Uterus (tissue), 4 donors: ENCODE data around the gene PKD1L1. TPM values are rescaled to one million over a fixed set of nuclear protein-coding genes. Genes with fewer than 3 reads are reported as not detected.

Source experiments
- DNase-seq, 2 donors: peaks; one replicate each; pipeline ENCODE4 v3.0.0-alpha.2; 2019 to 2020
- H3K27ac ChIP-seq, 2 donors: fragments of 200-600 bp; sonication (generic); 1 replicate in 1 of 2; 2 replicates in 1 of 2; pipeline ENCODE4 v1.5.1; 2016 to 2018
- H3K27me3 ChIP-seq, 2 donors: fragments of 200-600 bp; sonication (generic); one replicate each; pipeline ENCODE4 v1.5.1; 2018 to 2019; ENCODE audit warnings: control low read depth in 1 of 2
- H3K36me3 ChIP-seq, 2 donors: fragments of 200-600 bp; sonication (generic); one replicate each; pipeline ENCODE4 v1.5.1; 2019; ENCODE audit warnings: control low read depth in 1 of 2
- H3K4me1 ChIP-seq, 2 donors: fragments of 200-600 bp; sonication (generic); one replicate each; pipeline ENCODE4 v1.5.1; 2018 to 2019; ENCODE audit warnings: control low read depth in 1 of 2
- H3K4me3 ChIP-seq, 2 donors: fragments of 200-600 bp; sonication (generic); 1 replicate in 1 of 2; 2 replicates in 1 of 2; pipeline ENCODE4 v1.5.1; 2018 to 2019; ENCODE audit warnings: mild to moderate bottlenecking in 1 of 2
- H3K9me3 ChIP-seq, 2 donors: fragments of 200-600 bp; sonication (generic); one replicate each; pipeline ENCODE4 v1.5.1; 2019; ENCODE audit warnings: control low read depth in 1 of 2
- CTCF ChIP-seq, 4 experiments: fragments of 200-600 bp in 2 of 4; fragments of 450-650 bp in 2 of 4; sonication (generic) in 2 of 4; IDR thresholded peaks; one replicate each; pipeline ENCODE4 v1.5.1; 2016 to 2019; ENCODE audit warnings: antibody characterized with exemption in 4 of 4, mild to moderate bottlenecking in 2 of 4, moderate library complexity in 1 of 4
- POLR2A ChIP-seq, 2 donors: fragments of 450-650 bp; IDR thresholded peaks; one replicate each; pipeline ENCODE4 v1.6.1; 2016; ENCODE audit warnings: antibody characterized with exemption in 2 of 2, mild to moderate bottlenecking in 1 of 2, moderate library complexity in 1 of 2
- intact Hi-C: fragments of 100-400 bp; cut with DNase I; formaldehyde crosslinking; loops from one replicate; pipeline ENCODE4 v1.15.1; 2023; ENCODE audit warnings: low total_unique reads
- total RNA-seq, 4 donors: library from RNA; depleted of rRNA in 3 of 4; stranded (reverse); fragments of >200 nt in 3 of 4; gene quantifications; one replicate each; pipeline versions ENCODE4 v1.1.0 to v1.2.4, GENCODE V29; 2014 to 2023
- donor health status: DM: yes; HTN: yes; CAD: no.

PKD1L1 gene
- total RNA-seq, 4 donors from 2014 or later: under 0.01 to 3.8 (median 0.74) TPM

- intact Hi-C loops: no loop called here
- H3K36me3 ChIP-seq: no peaks in the 10 kb centered on the region
- H3K4me3 ChIP-seq: no peak overlapping the region
- TF ChIP-seq POLR2A (IDR thresholded peaks at IDR 0.05) (no peak), CTCF (IDR thresholded peaks at IDR 0.05) (no peak)
- no peaks in the 10 kb centered on the region for H3K9me3 ChIP-seq
- peaks cover 0 to 11% of the 10 kb centered on the region in 2 donors for H3K4me1 ChIP-seq
- peak overlapping the region; percentile 85 to 87 for H3K27ac ChIP-seq
- DNase-seq: peak; percentile 43 to 81
- H3K27me3 ChIP-seq: no peaks in the 10 kb centered on the region
Observed at GRCh38 chr7:47783456-47784223, 164.6 kb downstream of the PKD1L1 start.

- H3K27ac ChIP-seq: peak overlapping the region; percentile 85 to 87
- H3K4me1 ChIP-seq: peaks cover 0 to 11% of the 10 kb centered on the region in 2 donors
- no peaks in the 10 kb centered on the region for H3K9me3 ChIP-seq
- DNase-seq: no peak
- intact Hi-C loops: no loop called here
- H3K27me3 ChIP-seq: no peaks in the 10 kb centered on the region
- no peak for TF ChIP-seq POLR2A (IDR thresholded peaks at IDR 0.05)
- no peaks in the 10 kb centered on the region for H3K36me3 ChIP-seq
- no peak overlapping the region for H3K4me3 ChIP-seq
Observed at GRCh38 chr7:47782792-47783191, 165.5 kb downstream of the PKD1L1 start.

- no peak for TF ChIP-seq POLR2A (IDR thresholded peaks at IDR 0.05)
- TF ChIP-seq CTCF (IDR thresholded peaks at IDR 0.05): no peak
- Histone ChIP-seq H3K4me3 (no peak overlapping the region), H3K9me3 (no peaks in the 10 kb centered on the region), H3K36me3 (no peaks in the 10 kb centered on the region), H3K4me1 (peaks cover 0 to 11% of the 10 kb centered on the region in 2 donors), H3K27ac (peak overlapping the region in 1 of 2 donors; percentile 12), H3K27me3 (no peaks in the 10 kb centered on the region)
- intact Hi-C loops: no loop called here
- DNase-seq: no peak
Observed at GRCh38 chr7:47782022-47782421, 166.2 kb downstream of the PKD1L1 start.

- Histone ChIP-seq H3K4me1 (peaks cover 0 to 11% of the 10 kb centered on the region in 2 donors), H3K36me3 (no peaks in the 10 kb centered on the region), H3K4me3 (no peak overlapping the region), H3K9me3 (no peaks in the 10 kb centered on the region), H3K27me3 (no peaks in the 10 kb centered on the region), H3K27ac (no peak overlapping the region)
- intact Hi-C loops: no loop called here
- no peak for DNase-seq
- TF ChIP-seq POLR2A (IDR thresholded peaks at IDR 0.05) (no peak), CTCF (IDR thresholded peaks at IDR 0.05) (no peak)
Observed at GRCh38 chr7:47780555-47780954, 167.7 kb downstream of the PKD1L1 start.

- no peaks in the 10 kb centered on the region for H3K4me1 ChIP-seq
- DNase-seq: no peak
- H3K4me3 ChIP-seq: no peak overlapping the region
- TF ChIP-seq POLR2A (IDR thresholded peaks at IDR 0.05): no peak
- TF ChIP-seq CTCF (IDR thresholded peaks at IDR 0.05): no peak
- H3K27ac ChIP-seq: no peak overlapping the region
- intact Hi-C loops: no loop called here
- no peaks in the 10 kb centered on the region for H3K27me3 ChIP-seq
- H3K36me3 ChIP-seq: no peaks in the 10 kb centered on the region
- H3K9me3 ChIP-seq: no peaks in the 10 kb centered on the region
Observed at GRCh38 chr7:47779341-47779771, 168.9 kb downstream of the PKD1L1 start.
